IPS-18c (cell line): ENCODE data around the gene PTGES3L.

Source experiments
- H3K4me3 ChIP-seq: 2 replicates; pipeline ENCODE4 v1.7.0; 2013; ENCODE audit warnings: low read depth, mild to moderate bottlenecking, low read length, moderate library complexity; ENCODE audit not compliant: insufficient read depth
- H3K9me3 ChIP-seq: one replicate; pipeline ENCODE4 v1.6.1; 2013; ENCODE audit warnings: mild to moderate bottlenecking, low read length, moderate library complexity; ENCODE audit not compliant: control insufficient read depth, insufficient read depth

Gene PTGES3L

GRCh38 chr17:42979511-42980273 is at the start of gene PTGES3L:
Gene PTGES3L (minus strand): TSS chr17:42980080. CDS start chr17:42980053, 27 bp downstream.
- Histone ChIP-seq H3K4me3 (peak within 1 kb of the TSS; percentile 98), H3K9me3 (no peaks in the 10 kb centered on the region)

DNA sequence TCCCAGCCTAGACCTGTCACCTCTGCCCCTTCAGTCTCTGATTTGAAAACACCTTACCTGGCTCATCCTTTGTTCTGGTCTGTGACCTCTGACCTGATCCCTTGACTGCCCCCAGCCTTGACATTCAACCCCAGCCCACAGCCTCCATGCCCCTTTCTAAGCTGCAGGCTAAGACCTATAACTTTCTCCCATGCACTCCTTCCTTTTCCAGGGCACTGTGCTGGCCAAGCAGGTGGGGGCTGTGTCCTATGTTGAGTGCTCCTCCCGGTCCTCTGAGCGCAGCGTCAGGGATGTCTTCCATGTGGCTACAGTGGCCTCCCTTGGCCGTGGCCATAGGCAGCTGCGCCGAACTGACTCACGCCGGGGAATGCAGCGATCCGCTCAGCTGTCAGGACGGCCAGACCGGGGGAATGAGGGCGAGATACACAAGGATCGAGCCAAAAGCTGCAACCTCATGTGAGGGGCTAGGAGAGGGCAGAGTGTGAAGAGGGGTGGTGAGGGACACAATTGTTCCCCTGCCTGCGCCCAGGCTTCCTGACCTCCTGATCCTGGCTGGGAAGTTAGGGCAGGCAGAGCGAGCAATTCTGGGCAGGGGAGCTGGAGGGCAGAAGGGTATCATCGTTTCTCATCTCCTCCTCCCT is 48.5 kb upstream of the PTGES3L start:
- no peak overlapping the region for H3K4me3 ChIP-seq
- no peaks in the 10 kb centered on the region for H3K9me3 ChIP-seq

GRCh38 chr17:43027091-43028032 is 47.5 kb upstream of the PTGES3L start:
- peak overlapping the region; percentile 31; the same call in 1 of the 2 replicates for H3K4me3 ChIP-seq
- H3K9me3 ChIP-seq: no peaks in the 10 kb centered on the region

DNA sequence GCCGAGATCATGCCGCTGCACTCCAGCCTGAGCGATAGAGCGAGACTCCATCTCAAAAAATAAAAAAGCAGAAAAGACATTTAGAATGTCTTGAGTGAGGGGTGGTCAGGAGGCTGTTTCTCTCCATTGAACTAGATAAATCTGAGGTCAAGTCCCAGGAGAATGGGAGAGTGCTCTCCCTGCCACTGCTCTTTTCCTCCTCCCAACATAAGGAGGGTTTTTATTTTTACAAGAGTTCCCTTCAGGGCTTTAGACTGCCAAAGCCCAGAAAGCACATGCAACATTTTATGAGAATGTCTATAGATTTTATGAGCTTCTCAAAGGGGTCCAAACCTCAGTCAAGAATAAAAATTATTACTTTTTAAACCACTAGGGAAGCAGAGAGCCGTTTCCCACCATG is 46.7 kb upstream of the PTGES3L start:
- Histone ChIP-seq H3K4me3 (no peak overlapping the region), H3K9me3 (no peaks in the 10 kb centered on the region)

DNA sequence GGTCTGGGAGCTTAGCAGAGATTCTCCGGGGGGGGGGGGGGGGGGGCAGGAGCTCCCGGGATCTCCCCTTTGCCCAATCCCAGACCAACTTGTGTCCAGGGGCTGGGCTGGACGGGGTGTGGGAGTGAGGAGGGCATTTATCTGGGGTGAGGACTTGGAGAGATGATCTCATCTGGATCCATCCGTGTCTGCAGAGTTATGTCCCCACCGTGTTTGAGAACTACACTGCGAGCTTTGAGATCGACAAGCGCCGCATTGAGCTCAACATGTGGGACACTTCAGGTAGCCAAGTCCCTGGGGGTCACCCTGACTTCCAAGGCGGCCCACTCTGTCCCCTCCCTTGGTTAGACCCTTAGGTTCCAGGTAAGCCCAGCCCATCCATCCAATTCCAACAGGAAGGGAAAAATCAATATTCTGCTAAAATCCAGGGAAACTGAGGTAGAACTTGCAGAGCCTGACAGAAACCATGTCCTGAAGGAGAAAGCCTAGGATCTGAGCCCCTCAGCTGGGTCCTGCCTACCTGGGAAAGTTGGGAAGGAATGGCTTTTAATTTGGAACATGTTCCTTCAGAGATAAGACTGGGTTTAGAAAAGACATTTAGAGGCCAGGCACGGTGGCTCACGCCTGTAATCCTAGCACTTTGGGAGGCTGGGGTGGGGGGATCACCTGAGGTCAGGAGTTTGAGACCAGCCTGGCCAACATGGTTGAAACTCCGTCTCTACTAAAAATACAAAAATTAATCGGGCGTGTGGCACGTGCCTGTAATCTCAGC is 46.1 kb upstream of the PTGES3L start:
- H3K9me3 ChIP-seq: no peaks in the 10 kb centered on the region
- H3K4me3 ChIP-seq: peak overlapping the region; percentile 87

- Histone ChIP-seq H3K4me3 (peak overlapping the region; percentile 87), H3K9me3 (no peaks in the 10 kb centered on the region)
These were observed 45.4 kb upstream of the PTGES3L start for GRCh38 chr17:43025290-43025657.

- Histone ChIP-seq H3K9me3 (no peaks in the 10 kb centered on the region), H3K4me3 (peak within 1 kb of the TSS; percentile 91)
These were observed 44.8 kb upstream of the PTGES3L start, which contains the start of gene RND2 for GRCh38 chr17:43024407-43025289. Gene RND2 (plus strand): TSS chr17:43025231. CDS start chr17:43025348, 117 bp downstream.

DNA sequence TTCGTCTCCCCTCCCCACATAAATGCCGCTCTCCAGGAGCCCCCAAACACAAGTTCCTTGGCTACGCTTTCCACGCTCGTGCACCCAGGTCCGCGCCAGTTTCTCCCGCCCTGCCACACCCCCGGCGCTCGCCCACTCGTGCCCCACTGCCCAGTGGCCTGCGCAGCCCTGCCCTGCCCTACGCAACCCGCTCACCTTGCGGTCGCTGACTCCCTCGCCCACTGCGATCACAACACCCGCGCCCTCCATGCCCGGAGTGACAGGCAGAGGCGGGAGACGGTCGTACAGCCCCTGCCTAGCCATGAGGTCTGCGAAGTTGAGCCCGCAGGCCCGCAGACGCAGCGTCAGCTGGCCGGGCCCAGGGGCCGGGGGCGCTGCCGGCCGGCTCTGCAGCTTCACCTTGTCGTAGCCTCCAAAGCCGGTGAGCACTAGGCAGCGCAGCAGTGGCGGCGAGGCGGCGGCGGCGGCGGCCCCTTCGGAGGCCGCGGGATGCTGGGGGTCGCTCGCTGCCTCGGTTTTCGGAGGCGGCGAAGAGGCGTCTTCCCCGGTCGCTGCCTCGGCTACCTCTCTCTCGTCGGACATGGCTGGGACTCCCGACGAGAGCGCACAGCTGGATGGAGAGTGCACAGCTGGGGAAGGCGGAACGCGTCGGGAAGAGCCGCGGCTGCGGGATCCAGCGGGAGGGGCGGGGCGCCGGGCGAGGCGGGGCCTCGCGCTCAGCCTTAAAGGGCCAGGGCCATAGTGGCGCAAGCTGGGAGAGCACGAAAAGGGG is 42.0 kb upstream of the PTGES3L start, which contains the start of gene VAT1:
Gene VAT1 (minus strand): TSS at position 645 of the 772 bp plus-strand sequence. CDS start 63 bp downstream, at position 582.
- H3K4me3 ChIP-seq: peak within 1 kb of the TSS; percentile 97
- no peaks in the 10 kb centered on the region for H3K9me3 ChIP-seq

DNA sequence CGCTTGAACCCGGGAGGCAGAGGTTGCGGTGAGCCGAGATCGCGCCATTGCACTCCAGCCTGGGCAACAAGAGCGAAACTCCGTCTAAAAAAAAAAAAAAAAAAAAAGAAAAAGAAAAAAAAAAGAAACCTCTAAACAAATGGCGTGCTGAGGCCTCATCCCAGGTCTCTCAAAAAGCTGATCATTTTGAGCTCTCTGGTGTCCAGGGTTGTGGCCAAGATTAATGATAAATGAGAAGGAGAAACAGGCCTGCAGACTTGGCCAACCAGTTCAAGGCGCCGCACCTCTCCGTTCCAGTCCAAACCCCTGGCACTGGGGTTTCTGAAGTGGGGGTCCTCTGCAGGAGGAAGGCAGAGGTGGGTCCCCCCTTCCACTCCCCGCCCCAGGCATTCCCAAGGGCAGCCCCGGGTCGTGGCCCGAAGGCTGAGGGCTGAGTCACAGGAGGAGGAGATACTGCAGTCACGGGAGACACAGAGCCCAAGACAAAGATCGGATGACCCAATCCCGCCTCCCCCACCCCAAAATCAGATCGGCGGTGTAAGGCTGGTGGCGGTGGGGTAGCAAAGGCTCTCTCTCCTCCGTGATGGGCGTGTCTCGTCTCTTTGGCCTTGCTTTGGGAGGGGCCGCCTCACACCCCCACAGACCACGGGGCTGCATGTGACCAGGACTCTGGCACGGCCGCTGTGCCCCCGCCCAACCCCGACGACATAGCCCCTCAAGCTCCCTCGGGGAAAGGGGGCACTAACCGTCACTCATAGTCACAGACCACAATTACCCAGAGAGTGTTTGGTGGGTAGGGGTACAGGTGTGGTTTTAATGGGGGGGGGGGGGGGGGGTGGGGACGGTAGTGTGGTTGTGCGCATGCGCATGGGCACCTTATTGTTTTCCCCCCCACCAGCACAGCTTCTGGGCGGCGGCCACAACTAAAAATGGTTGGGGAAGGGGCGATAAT is 41.2 kb upstream of the PTGES3L start:
- peak overlapping the region; percentile 97 for H3K4me3 ChIP-seq
- H3K9me3 ChIP-seq: no peaks in the 10 kb centered on the region

- H3K4me3 ChIP-seq: peak overlapping the region; percentile 43
- H3K9me3 ChIP-seq: no peaks in the 10 kb centered on the region
These were observed 40.2 kb upstream of the PTGES3L start for GRCh38 chr17:43020030-43020621.

- no peaks in the 10 kb centered on the region for H3K9me3 ChIP-seq
- no peak overlapping the region for H3K4me3 ChIP-seq
These were observed 39.5 kb upstream of the PTGES3L start for GRCh38 chr17:43019418-43019817.

DNA sequence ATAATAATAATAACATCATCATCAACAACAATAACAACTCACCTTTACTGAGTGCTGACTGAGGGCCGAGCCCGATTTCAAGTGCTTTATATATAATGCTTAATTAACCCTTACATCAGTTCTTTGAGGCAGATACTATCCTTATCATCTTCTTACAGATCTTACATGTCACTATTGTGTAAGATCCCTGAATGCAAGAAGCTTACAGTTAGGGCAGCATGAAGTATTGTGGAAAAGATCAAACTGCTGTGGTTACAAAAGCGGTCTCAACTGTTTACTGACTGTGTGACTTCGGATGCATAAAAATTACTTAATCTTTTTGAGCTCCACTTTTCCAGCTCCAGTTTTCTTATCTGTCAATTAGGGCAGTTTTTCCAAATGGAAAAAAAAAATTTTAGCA is 39.1 kb upstream of the PTGES3L start:
- no peaks in the 10 kb centered on the region for H3K9me3 ChIP-seq
- H3K4me3 ChIP-seq: no peak overlapping the region

DNA sequence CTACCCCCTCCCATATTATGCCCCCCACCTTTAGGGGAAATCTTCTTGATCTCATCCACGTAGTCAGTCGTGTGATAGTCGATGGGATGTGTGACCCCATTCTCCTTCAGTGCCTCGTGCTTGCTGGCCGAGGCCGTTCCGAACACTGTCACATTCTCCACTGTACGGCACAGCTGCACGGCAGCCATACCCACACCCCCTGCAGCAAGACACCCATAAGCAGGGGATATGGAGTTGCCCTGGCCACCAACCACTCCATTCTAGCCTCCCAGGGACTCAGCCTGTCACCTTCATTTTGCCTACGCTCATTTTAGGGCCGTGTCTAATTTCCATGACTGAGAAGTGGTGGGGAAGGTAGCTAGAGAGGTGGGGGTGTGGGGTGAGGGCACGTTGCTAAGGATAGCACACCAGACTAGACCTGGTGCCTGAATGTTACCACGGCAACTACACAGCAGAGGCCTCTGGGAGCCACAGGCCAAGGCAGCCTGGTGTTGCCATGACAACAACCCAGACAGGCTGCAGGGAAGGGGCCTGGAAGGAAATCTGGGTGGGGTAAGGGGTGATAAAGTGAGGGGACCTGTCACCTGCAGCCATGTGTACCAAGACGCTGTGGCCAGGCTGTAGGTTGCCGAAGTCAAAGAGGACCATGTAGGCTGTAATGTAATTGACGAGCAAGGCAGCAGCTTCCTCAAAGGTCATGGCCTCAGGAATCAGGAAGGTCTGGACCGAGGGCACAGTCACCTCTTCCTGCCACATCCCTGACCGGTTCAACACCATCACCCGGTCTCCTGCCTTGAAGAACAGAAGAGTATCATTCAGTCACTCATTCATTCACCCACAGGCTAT is 38.4 kb upstream of the PTGES3L start:
- no peaks in the 10 kb centered on the region for H3K9me3 ChIP-seq
- no peak overlapping the region for H3K4me3 ChIP-seq
